ENCODE data around the gene CCDC160. TPM values are rescaled to one million over a fixed set of nuclear protein-coding genes. Genes with fewer than 3 reads are reported as not detected.

The CCDC160 gene
- total and polyA plus RNA-seq, 2 of the 8 experiments (the other 6 are each of a cell fraction or from before 2014, with no cell fraction given), result 0.92 to 2.6 TPM

DNA sequence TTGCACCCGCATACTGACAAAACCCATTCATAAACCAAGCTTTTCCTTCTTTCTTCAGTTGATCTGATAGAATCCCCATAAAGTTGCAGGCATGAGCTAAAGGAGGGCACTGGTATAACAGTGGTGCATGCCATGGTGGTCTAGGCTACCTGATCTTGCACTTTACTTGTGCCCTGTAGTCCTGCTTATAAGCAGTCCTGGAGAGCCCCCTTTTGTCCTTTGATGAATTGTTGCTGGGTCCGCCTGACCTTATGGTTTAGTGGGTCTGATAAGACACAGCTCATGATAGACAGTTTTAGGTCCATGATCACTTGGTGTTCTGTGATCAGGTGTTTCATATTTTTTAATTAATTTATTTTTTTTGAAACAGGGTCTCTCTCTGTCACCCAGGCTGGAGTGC lies 19.7 kb downstream of the CCDC160 start:
- TF ChIP-seq RAD21 (IDR thresholded peaks at IDR 0.05 in 1 of 2, conservative IDR thresholded peaks at IDR 0.05 in 1 of 2; ENCODE audit: low read depth in 2 of 2, low read length in 2 of 2) (peak; percentile 35 to 58), KDM4A (IDR thresholded peaks at IDR 0.05; ENCODE audit: low read depth, low read length, severe bottlenecking) (no peak), JUND (IDR thresholded peaks at IDR 0.05; ENCODE audit: low read length) (no peak), BCL11A (IDR thresholded peaks at IDR 0.05; ENCODE audit: low read depth in 2 of 2, low read length in 2 of 2) (no peak), POLR2A (IDR thresholded peaks at IDR 0.05; ENCODE audit: control extremely low read depth in 1 of 2, low read depth in 2 of 2, low read length in 2 of 2) (no peak), RFX5 (IDR thresholded peaks at IDR 0.05; ENCODE audit: borderline replicate concordance, low read depth, low read length) (no peak), MAFK (IDR thresholded peaks at IDR 0.05; ENCODE audit: low read depth, low read length) (no peak), TAF7 (optimal IDR thresholded peaks at IDR 0.05; ENCODE audit: borderline replicate concordance, low read depth, low read length) (no peak)
- TF ChIP-seq, protein P1, sequence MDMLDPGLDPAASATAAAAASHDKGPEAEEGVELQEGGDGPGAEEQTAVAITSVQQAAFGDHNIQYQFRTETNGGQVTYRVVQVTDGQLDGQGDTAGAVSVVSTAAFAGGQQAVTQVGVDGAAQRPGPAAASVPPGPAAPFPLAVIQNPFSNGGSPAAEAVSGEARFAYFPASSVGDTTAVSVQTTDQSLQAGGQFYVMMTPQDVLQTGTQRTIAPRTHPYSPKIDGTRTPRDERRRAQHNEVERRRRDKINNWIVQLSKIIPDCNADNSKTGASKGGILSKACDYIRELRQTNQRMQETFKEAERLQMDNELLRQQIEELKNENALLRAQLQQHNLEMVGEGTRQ (IDR thresholded peaks at IDR 0.05; ENCODE audit: low read length), result no peak
- TF ChIP-seq, protein P2, sequence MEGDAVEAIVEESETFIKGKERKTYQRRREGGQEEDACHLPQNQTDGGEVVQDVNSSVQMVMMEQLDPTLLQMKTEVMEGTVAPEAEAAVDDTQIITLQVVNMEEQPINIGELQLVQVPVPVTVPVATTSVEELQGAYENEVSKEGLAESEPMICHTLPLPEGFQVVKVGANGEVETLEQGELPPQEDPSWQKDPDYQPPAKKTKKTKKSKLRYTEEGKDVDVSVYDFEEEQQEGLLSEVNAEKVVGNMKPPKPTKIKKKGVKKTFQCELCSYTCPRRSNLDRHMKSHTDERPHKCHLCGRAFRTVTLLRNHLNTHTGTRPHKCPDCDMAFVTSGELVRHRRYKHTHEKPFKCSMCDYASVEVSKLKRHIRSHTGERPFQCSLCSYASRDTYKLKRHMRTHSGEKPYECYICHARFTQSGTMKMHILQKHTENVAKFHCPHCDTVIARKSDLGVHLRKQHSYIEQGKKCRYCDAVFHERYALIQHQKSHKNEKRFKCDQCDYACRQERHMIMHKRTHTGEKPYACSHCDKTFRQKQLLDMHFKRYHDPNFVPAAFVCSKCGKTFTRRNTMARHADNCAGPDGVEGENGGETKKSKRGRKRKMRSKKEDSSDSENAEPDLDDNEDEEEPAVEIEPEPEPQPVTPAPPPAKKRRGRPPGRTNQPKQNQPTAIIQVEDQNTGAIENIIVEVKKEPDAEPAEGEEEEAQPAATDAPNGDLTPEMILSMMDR (IDR thresholded peaks at IDR 0.05; ENCODE audit: control extremely low read depth in 1 of 3, insufficient read depth in 1 of 3, low read depth in 1 of 3, low read length in 3 of 3), result peak in 2 of 3 experiments; percentile 4 to 19; a peak in 2 of 4 replicates
- Histone ChIP-seq H2BK120ac (replicated peaks; ENCODE audit: low read depth, low read length) (no peak overlapping the region), H3K23me2 (ENCODE audit: low read depth, low read length) (no peaks in the 10 kb centered on the region), H2AFZ (ENCODE audit: low read length) (no peak overlapping the region), H3K9me3 (ENCODE audit: insufficient read depth in 2 of 2, low read depth in 1 of 2, low read length in 1 of 2) (no peaks in the 10 kb centered on the region), H3K18ac (ENCODE audit: extremely low read depth, low read length) (no peak overlapping the region), H3K79me2 (ENCODE audit: control insufficient read depth in 1 of 2, insufficient read depth in 2 of 2, low read length in 2 of 2) (no peaks in the 10 kb centered on the region), H2BK20ac (ENCODE audit: low read length) (no peak overlapping the region), H3K27ac (ENCODE audit: low read depth, low read length) (no peak overlapping the region), H3K9ac (replicated peaks in 1 of 4; ENCODE audit: extremely low read depth in 1 of 4, low read depth in 3 of 4, low read length in 3 of 4) (no peak overlapping the region), H4K5ac (ENCODE audit: insufficient read length, low read depth, low read length) (no peak overlapping the region), H3K36me3 (ENCODE audit: control insufficient read depth in 2 of 4, insufficient read depth in 4 of 4, low read length in 3 of 4) (no peaks in the 10 kb centered on the region), H3K4me1 (replicated peaks in 1 of 4; ENCODE audit: control insufficient read depth in 3 of 4, insufficient read depth in 4 of 4, low read length in 3 of 4) (no peaks in the 10 kb centered on the region; a peak in 1 of 7 replicates), H3K4ac (replicated peaks; ENCODE audit: insufficient read length, low read depth, low read length) (no peak overlapping the region), H3K79me1 (ENCODE audit: low read depth, low read length) (no peaks in the 10 kb centered on the region), H3K56ac (replicated peaks; ENCODE audit: insufficient read length, low read depth, low read length) (no peak overlapping the region), H4K91ac (replicated peaks; ENCODE audit: insufficient read length, low read length) (no peak overlapping the region), H3K23ac (ENCODE audit: insufficient read length) (no peak overlapping the region), H4K20me1 (replicated peaks in 1 of 2; ENCODE audit: control insufficient read depth in 1 of 2, insufficient read depth in 2 of 2, low read length in 2 of 2) (no peaks in the 10 kb centered on the region), H2BK5ac (ENCODE audit: low read depth, low read length) (no peak overlapping the region), H2BK15ac (ENCODE audit: low read length) (no peak overlapping the region), H3K14ac (ENCODE audit: insufficient read length) (no peak overlapping the region), H2AK5ac (ENCODE audit: low read depth, low read length) (no peak overlapping the region), H3K4me2 (ENCODE audit: insufficient read depth in 1 of 2, low read depth in 2 of 2, low read length in 2 of 2) (no peak overlapping the region), H3K27me3 (replicated peaks in 1 of 4; ENCODE audit: control insufficient read depth in 3 of 4, extremely low read depth in 1 of 4, insufficient read depth in 3 of 4, low read length in 3 of 4) (no peaks in the 10 kb centered on the region), H3K4me3 (ENCODE audit: extremely low read depth in 1 of 4, insufficient read depth in 2 of 4, low read depth in 3 of 4, low read length in 4 of 4) (no peak overlapping the region), H4K8ac (ENCODE audit: extremely low read depth, insufficient read depth, low read length) (no peak overlapping the region), H2BK12ac (ENCODE audit: low read depth, low read length) (no peak overlapping the region)
- 96% methylated on average over 2 of the region's 2 CpGs; no CpG with 5 or more reads in 1 of the 2 experiments for WGBS, 2 experiments (ENCODE audit: extremely low coverage in 1 of 2, insufficient coverage in 1 of 2, insufficient read length in 1 of 2, insufficient replicate concordance in 2 of 2, low coverage in 1 of 2, low lambda C conversion rate in 2 of 2, missing lambda C conversion rate in 1 of 2)
- ChIA-PET POLR2A (ENCODE audit: partially characterized antibody) (no interaction called here), CTCF (ENCODE audit: partially characterized antibody) (interaction anchor here (0.6 to 3.4 kb wide), 10 partner anchors 9 to 330 kb away, joined by 3 to 12 read pairs (median 3); no protein-coding TSS in a partner anchor)
- DNase-seq (ENCODE audit: low read depth in 1 of 2, low spot score in 2 of 2) (no peak), FAIRE-seq (no peak)

All from H1 (cell line).